Neural cell (in vitro differentiated cells): ENCODE results near the gene ACTMAP. TPM values are rescaled to one million over a fixed set of nuclear protein-coding genes. Genes with fewer than 3 reads are reported as not detected.
A peak's percentile ranks its signal among the peaks of the same experiment; 100 is the strongest.

ENCODE experiments used
- H2AFZ ChIP-seq: fragments of 200-600, 300-800 bp; sonication (generic), shearing (Covaris generic); 2 replicates; pipeline ENCODE4 v1.6.0; 2014; ENCODE audit warnings: low read depth, mild to moderate bottlenecking, antibody characterized with exemption, low read length, moderate library complexity
- H3F3A ChIP-seq: fragments of 200-600 bp; shearing (Covaris generic); 2 replicates; pipeline ENCODE4 v1.6.1; 2016; ENCODE audit warnings: mild to moderate bottlenecking, moderate library complexity, mixed read lengths, antibody characterized with exemption, low read length; ENCODE audit not compliant: insufficient read depth, poor library complexity, severe bottlenecking
- H3K27ac ChIP-seq: fragments of 200-600, 300-800 bp; sonication (generic), shearing (Covaris generic); 2 replicates; pipeline ENCODE4 v1.5.1; 2014; ENCODE audit warnings: mild to moderate bottlenecking, low read length, moderate library complexity
- H3K27me3 ChIP-seq: fragments of 300-800, 200-600 bp; sonication (generic), shearing (Covaris generic); 2 replicates; pipeline ENCODE4 v1.6.0; 2014; ENCODE audit warnings: mild to moderate bottlenecking, low read depth, low read length, moderate library complexity; ENCODE audit not compliant: insufficient read depth
- H3K36me3 ChIP-seq: fragments of 300-800, 200-600 bp; sonication (generic), shearing (Covaris generic); 2 replicates; pipeline ENCODE4 v1.5.1; 2014; ENCODE audit warnings: mild to moderate bottlenecking, antibody characterized with exemption, low read length, moderate library complexity; ENCODE audit not compliant: insufficient read depth
- H3K4me2 ChIP-seq: fragments of 300-800, 200-600 bp; sonication (generic), shearing (Covaris generic); 2 replicates; pipeline ENCODE4 v1.6.0; 2014; ENCODE audit warnings: mild to moderate bottlenecking, low read length
- H3K4me3 ChIP-seq: fragments of 300-800, 200-600 bp; sonication (generic), shearing (Covaris generic); 2 replicates; pipeline ENCODE4 v1.5.1; 2014; ENCODE audit warnings: mild to moderate bottlenecking, low read length, moderate library complexity
- H3K79me2 ChIP-seq: fragments of 200-600 bp; shearing (Covaris generic); replicated peaks from 2 replicates; pipeline ENCODE4 v1.6.0; 2014; ENCODE audit warnings: mild to moderate bottlenecking, low read length, moderate library complexity; ENCODE audit not compliant: insufficient read depth
- H3K9ac ChIP-seq: fragments of 300-800, 200-600 bp; sonication (generic), shearing (Covaris generic); 2 replicates; pipeline ENCODE4 v1.6.1; 2016; ENCODE audit warnings: mild to moderate bottlenecking, low read length, mixed read lengths
- H3K9me2 ChIP-seq: fragments of 200-600 bp; shearing (Covaris generic); 2 replicates; pipeline ENCODE4 v1.6.1; 2016; ENCODE audit warnings: mild to moderate bottlenecking, low read length, mixed read lengths; ENCODE audit not compliant: insufficient read depth
- H3K9me3 ChIP-seq: fragments of 200-600, 300-800 bp; sonication (generic), shearing (Covaris generic); 2 replicates; pipeline ENCODE4 v1.6.1; 2016; ENCODE audit warnings: mild to moderate bottlenecking, mixed run types, low read length, moderate library complexity, mixed read lengths
- H4K20me1 ChIP-seq: fragments of 200-600 bp; shearing (Covaris generic); 2 replicates; pipeline ENCODE4 v1.6.1; 2016; ENCODE audit warnings: mild to moderate bottlenecking, mixed run types; ENCODE audit not compliant: insufficient read depth
- EP300 ChIP-seq: fragments of 450-650 bp; conservative IDR thresholded peaks from 2 replicates; pipeline ENCODE4 v1.6.1; 2014; ENCODE audit warnings: antibody characterized with exemption, mild to moderate bottlenecking, moderate library complexity; ENCODE audit not compliant: poor library complexity, severe bottlenecking
- EZH2 ChIP-seq: fragments of 200-600, 300-800 bp; shearing (Covaris generic), sonication (generic); IDR thresholded peaks from 2 replicates; pipeline ENCODE4 v1.6.1; 2014; ENCODE audit warnings: antibody characterized with exemption, low read length, borderline replicate concordance, mild to moderate bottlenecking; ENCODE audit not compliant: insufficient read depth, poor library complexity, severe bottlenecking
- MXI1 ChIP-seq: fragments of 450-650 bp; conservative IDR thresholded peaks from 2 replicates; pipeline ENCODE4 v1.6.1; 2014; ENCODE audit warnings: antibody characterized with exemption, mild to moderate bottlenecking; ENCODE audit not compliant: poor library complexity, severe bottlenecking
- POLR2AphosphoS5 ChIP-seq: IDR thresholded peaks from 2 replicates; pipeline ENCODE4 v1.6.1; 2012
- RAD21 ChIP-seq: fragments of 450-650 bp; conservative IDR thresholded peaks from 2 replicates; pipeline ENCODE4 v1.6.1; 2014; ENCODE audit warnings: antibody characterized with exemption, mild to moderate bottlenecking, moderate library complexity
- SMC3 ChIP-seq: fragments of 450-650 bp; conservative IDR thresholded peaks from 2 replicates; pipeline ENCODE4 v1.6.1; 2014; ENCODE audit warnings: antibody characterized with exemption, mild to moderate bottlenecking, moderate library complexity; ENCODE audit not compliant: poor library complexity
- TAF1 ChIP-seq: IDR thresholded peaks from 2 replicates; pipeline ENCODE4 v1.6.1; 2012; ENCODE audit warnings: low read depth
- polyA minus RNA-seq: library from RNA; depleted of rRNA, polyadenylated mRNA; stranded (reverse); fragments of >200 nt; gene quantifications from 2 replicates; pipeline ENCODE4 v1.2.3, GENCODE V29; 2014
- polyA plus RNA-seq: library from polyadenylated mRNA; depleted of rRNA; stranded (reverse); fragments of >200 nt; gene quantifications from 2 replicates; pipeline ENCODE4 v1.2.3, GENCODE V29; 2014
- TF ChIP-seq, protein P1 (sequence below): fragments of 450-650 bp; IDR thresholded peaks from 2 replicates; pipeline ENCODE4 v1.5.1; 2014; ENCODE audit warnings: antibody characterized with exemption, mild to moderate bottlenecking, moderate library complexity; ENCODE audit not compliant: poor library complexity, severe bottlenecking
- TF ChIP-seq, protein P2 (sequence below): IDR thresholded peaks from 2 replicates; pipeline ENCODE4 v1.6.1; 2012; ENCODE audit warnings: borderline replicate concordance

ACTMAP gene, protein sequence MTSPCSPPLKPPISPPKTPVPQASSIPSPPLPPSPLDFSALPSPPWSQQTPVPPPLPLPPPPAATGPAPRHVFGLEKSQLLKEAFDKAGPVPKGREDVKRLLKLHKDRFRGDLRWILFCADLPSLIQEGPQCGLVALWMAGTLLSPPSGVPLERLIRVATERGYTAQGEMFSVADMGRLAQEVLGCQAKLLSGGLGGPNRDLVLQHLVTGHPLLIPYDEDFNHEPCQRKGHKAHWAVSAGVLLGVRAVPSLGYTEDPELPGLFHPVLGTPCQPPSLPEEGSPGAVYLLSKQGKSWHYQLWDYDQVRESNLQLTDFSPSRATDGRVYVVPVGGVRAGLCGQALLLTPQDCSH
- polyA plus RNA-seq (1.0 TPM in 1 of 2 replicates, not detected in the other), polyA minus RNA-seq (0.73 and 1.3 TPM in 2 replicates)

DNA sequence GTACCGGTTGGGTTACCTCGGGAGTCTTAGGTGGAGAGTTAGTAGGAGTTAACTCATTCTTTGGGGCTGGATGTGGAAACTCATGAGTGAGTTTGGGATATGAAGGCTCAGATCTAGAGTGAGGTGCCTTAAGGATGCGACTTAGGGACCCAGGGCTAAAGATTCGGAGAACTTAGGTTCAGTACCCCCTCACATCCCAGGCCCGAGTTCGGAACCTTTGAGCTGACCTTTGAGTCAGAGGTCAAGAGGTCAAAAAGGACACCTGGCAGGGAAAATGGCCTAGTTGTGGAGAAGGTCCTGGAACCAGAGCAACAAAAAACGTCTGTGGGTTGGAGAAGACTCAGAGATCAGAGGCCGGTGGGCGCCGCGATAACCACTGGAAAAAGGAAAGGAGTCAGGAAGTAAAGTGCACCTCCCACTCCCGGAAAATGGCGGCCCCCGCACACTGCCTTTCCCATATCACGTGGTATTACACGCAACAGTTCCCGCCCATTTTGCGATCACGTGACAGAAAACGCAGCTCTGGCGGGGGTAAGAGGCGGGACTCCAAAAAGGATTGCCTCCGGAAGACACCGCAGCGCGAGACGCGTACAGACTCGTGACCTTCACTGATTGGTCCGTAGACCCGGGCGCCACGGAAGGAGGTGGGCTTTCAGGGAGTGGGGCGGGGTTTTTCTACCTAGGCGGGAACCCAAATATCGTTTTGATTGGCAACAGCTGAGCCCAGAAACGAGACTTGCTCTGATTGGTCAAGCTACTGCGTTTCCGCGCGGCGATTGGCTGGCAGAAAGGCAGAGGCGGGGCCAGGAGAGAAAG, at the start of gene ACTMAP:
TSS of gene ACTMAP (minus strand) at position 420 of the 816 bp plus-strand sequence. CDS start 674 bp downstream, outside the sequence.
- peaks cover 38% of the 10 kb centered on the region for H3K79me2 ChIP-seq
- peak within 1 kb of the TSS; percentile 76 for H3K9ac ChIP-seq
- H3K9me2 ChIP-seq, result no peaks in the 10 kb centered on the region
- TF ChIP-seq EP300, result peak; percentile 22
- peak; percentile 37 for TF ChIP-seq SMC3
- peak; percentile 75 for TF ChIP-seq POLR2AphosphoS5
- TF ChIP-seq TAF1, result peak; percentile 59
- TF ChIP-seq, protein P1, sequence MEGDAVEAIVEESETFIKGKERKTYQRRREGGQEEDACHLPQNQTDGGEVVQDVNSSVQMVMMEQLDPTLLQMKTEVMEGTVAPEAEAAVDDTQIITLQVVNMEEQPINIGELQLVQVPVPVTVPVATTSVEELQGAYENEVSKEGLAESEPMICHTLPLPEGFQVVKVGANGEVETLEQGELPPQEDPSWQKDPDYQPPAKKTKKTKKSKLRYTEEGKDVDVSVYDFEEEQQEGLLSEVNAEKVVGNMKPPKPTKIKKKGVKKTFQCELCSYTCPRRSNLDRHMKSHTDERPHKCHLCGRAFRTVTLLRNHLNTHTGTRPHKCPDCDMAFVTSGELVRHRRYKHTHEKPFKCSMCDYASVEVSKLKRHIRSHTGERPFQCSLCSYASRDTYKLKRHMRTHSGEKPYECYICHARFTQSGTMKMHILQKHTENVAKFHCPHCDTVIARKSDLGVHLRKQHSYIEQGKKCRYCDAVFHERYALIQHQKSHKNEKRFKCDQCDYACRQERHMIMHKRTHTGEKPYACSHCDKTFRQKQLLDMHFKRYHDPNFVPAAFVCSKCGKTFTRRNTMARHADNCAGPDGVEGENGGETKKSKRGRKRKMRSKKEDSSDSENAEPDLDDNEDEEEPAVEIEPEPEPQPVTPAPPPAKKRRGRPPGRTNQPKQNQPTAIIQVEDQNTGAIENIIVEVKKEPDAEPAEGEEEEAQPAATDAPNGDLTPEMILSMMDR, result no peak
- TF ChIP-seq RAD21, result peak; percentile 14
- TF ChIP-seq, protein P2, sequence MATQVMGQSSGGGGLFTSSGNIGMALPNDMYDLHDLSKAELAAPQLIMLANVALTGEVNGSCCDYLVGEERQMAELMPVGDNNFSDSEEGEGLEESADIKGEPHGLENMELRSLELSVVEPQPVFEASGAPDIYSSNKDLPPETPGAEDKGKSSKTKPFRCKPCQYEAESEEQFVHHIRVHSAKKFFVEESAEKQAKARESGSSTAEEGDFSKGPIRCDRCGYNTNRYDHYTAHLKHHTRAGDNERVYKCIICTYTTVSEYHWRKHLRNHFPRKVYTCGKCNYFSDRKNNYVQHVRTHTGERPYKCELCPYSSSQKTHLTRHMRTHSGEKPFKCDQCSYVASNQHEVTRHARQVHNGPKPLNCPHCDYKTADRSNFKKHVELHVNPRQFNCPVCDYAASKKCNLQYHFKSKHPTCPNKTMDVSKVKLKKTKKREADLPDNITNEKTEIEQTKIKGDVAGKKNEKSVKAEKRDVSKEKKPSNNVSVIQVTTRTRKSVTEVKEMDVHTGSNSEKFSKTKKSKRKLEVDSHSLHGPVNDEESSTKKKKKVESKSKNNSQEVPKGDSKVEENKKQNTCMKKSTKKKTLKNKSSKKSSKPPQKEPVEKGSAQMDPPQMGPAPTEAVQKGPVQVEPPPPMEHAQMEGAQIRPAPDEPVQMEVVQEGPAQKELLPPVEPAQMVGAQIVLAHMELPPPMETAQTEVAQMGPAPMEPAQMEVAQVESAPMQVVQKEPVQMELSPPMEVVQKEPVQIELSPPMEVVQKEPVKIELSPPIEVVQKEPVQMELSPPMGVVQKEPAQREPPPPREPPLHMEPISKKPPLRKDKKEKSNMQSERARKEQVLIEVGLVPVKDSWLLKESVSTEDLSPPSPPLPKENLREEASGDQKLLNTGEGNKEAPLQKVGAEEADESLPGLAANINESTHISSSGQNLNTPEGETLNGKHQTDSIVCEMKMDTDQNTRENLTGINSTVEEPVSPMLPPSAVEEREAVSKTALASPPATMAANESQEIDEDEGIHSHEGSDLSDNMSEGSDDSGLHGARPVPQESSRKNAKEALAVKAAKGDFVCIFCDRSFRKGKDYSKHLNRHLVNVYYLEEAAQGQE, result peak; percentile 8
- peak; percentile 12 for TF ChIP-seq MXI1
- no peak for TF ChIP-seq EZH2
- peak within 1 kb of the TSS; percentile 92 for H2AFZ ChIP-seq
- no peaks in the 10 kb centered on the region for H4K20me1 ChIP-seq
- no peaks in the 10 kb centered on the region for H3K9me3 ChIP-seq
- no peaks in the 10 kb centered on the region for H3K27me3 ChIP-seq
- H3K4me3 ChIP-seq, result peak within 1 kb of the TSS; percentile 81
- no peaks in the 10 kb centered on the region for H3K36me3 ChIP-seq
- H3K4me2 ChIP-seq, result peak within 1 kb of the TSS; percentile 90
- H3K27ac ChIP-seq, result peak within 1 kb of the TSS; percentile 80
- H3F3A ChIP-seq, result no peaks in the 10 kb centered on the region
